HCEC 1CT (cell line): ENCODE results near the gene INKA2.

ENCODE experiments used
- DNase-seq: peaks from one replicate; pipeline ENCODE4 v3.0.0-alpha.2; 2017

INKA2 gene

GRCh38 chr1:111730706-111731105 lies 8.5 kb downstream of the INKA2 start:
- no peak for DNase-seq

GRCh38 chr1:111729946-111730681 lies 9.1 kb downstream of the INKA2 start:
- no peak for DNase-seq

- DNase-seq = no peak
Measured at GRCh38 chr1:111729271-111729921, 9.8 kb downstream of the INKA2 start.

GRCh38 chr1:111727056-111727455 lies 12.1 kb downstream of the INKA2 start:
- DNase-seq = no peak

- no peak for DNase-seq
Measured at GRCh38 chr1:111725192-111725591, 14.0 kb downstream of the INKA2 start.

GRCh38 chr1:111723871-111724270 lies 15.3 kb downstream of the INKA2 start:
- no peak for DNase-seq

GRCh38 chr1:111723091-111723806 lies 15.9 kb downstream of the INKA2 start:
- no peak for DNase-seq

GRCh38 chr1:111720977-111721786 lies 18.0 kb downstream of the INKA2 start:
- DNase-seq = no peak

- DNase-seq = no peak
Measured at GRCh38 chr1:111720274-111720976, 18.8 kb downstream of the INKA2 start.

- DNase-seq = no peak
Measured at GRCh38 chr1:111719674-111720132, 19.5 kb downstream of the INKA2 start.

- no peak for DNase-seq
Measured at GRCh38 chr1:111719135-111719534, 20.1 kb downstream of the INKA2 start.

- no peak for DNase-seq
Measured at GRCh38 chr1:111717450-111717849, 21.7 kb downstream of the INKA2 start.

GRCh38 chr1:111716333-111716732 lies 22.9 kb downstream of the INKA2 start:
- no peak for DNase-seq

- DNase-seq = no peak
Measured at GRCh38 chr1:111709986-111710385, 29.2 kb downstream of the INKA2 start.

- peak; percentile 81 for DNase-seq
Measured at GRCh38 chr1:111707906-111708305, 31.3 kb downstream of the INKA2 start.

- peak; percentile 42 for DNase-seq
Measured at GRCh38 chr1:111706921-111707320, 32.3 kb downstream of the INKA2 start.

- no peak for DNase-seq
Measured at GRCh38 chr1:111705841-111706240, 33.4 kb downstream of the INKA2 start.

- DNase-seq = no peak
Measured at GRCh38 chr1:111704776-111705175, 34.4 kb downstream of the INKA2 start.

- DNase-seq = no peak
Measured at GRCh38 chr1:111704240-111704639, 35.0 kb downstream of the INKA2 start.

GRCh38 chr1:111702504-111703050 lies 36.6 kb downstream of the INKA2 start:
- DNase-seq = no peak

GRCh38 chr1:111699268-111699667 lies 39.9 kb downstream of the INKA2 start:
- no peak for DNase-seq

GRCh38 chr1:111696330-111696729 lies 42.9 kb downstream of the INKA2 start:
- DNase-seq = no peak
